ENCODE measurements around the gene DHX16.

Gene DHX16

DNA sequence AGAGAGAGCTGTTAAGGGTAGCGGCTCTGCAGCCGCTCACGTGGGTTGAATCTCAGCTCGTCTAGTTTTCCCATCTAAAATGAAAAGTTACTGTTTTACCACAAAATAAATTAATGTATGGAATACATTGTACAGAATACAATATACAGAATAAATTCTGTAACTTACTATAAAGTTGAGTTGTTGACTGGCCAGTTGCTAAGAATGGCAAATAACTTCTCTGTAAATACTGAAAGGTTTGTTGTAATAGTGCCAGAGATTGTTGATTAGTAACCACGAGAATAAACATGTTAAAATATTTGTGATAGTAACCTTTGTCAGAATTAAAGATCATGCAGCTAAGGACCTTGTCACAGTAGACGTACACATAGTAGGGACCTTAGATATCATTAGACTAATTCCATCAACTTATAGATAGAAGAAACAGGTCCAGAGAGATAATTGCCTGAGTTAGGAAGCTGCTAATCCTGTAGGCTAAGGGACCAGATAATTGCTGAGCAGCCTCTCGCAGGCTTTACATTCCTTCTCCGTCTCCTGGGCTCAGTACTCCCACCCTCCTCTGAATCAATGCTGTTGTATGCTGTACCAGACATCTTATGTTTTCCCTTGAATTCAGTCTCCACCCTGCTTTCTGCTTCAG, 18.5 kb upstream of the DHX16 start:
- DNase-seq (ENCODE audit: low read depth in 2 of 2), result no peak

DNA sequence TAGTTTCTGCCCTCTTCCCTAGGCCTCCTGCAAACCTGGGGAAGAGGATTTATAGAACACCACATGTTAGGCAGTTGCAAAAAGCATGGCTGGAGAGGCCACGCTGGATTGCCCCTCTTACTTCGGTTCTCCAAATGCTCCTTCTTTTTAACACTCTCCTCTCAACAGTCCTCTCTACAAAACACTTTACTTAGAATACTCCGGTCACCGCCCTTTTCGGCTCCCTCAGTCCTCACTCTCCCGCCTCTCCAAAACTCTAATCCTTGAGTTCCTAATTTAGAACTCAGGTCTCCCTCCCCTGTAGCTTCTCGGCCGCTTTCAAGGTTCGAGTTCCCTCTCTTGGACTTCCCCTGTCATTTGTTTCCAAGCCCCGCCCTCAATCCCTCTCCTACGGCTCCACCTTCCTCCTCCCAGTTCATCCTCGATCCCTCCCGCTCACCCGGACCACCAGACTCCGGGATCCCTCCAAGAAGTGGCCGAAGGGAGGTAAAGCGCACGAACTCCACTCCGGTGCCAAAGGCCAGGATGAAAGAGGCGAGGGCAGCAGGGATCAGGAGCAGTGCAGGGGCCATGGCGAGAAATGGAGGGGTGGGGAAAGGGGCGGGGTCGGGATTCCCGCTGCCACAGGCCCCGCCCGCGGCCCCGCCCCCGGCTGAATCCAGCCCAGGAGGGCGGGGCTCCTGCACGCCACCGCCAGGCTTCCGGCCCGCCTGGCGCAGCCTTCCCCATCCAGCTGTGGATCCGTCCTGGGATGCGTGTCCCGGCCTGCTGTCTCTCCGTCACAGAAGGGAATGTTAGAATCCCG, 17.8 kb upstream of the DHX16 start, which contains the start of gene NRM:
NRM (minus strand) TSS at position 582 of the 805 bp plus-strand sequence; CDS start at position 572, 10 bp downstream.
- peak; percentile 64 to 71 for DNase-seq (ENCODE audit: low read depth in 2 of 2)

- no peak for DNase-seq (ENCODE audit: low read depth in 2 of 2)
These were observed 17.2 kb upstream of the DHX16 start for GRCh38 chr6:30689985-30690384.

GRCh38 chr6:30689022-30689865, 16.4 kb upstream of the DHX16 start:
- no peak for DNase-seq (ENCODE audit: low read depth in 2 of 2)

DNA sequence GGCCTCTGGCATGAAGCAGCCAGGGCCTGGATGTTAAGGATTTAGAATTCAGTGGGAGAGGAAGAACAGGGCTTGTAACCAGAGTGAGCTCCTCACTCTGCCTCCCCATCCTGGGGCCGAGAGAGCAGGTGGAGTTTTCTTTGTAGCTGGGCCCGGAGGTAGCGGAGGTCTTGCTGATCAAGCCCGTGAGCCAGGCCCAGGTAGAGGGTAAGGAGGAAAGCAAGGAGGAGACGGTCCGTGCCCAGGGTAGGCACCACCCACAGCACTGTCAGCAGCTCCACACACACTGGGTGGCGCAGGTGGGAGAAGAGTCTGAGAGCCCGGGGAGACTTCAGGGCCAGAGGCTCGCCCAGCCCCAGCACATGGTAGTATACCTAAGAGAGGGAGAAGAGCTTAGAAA, 15.8 kb upstream of the DHX16 start:
- no peak for DNase-seq (ENCODE audit: low read depth in 2 of 2)

DNA sequence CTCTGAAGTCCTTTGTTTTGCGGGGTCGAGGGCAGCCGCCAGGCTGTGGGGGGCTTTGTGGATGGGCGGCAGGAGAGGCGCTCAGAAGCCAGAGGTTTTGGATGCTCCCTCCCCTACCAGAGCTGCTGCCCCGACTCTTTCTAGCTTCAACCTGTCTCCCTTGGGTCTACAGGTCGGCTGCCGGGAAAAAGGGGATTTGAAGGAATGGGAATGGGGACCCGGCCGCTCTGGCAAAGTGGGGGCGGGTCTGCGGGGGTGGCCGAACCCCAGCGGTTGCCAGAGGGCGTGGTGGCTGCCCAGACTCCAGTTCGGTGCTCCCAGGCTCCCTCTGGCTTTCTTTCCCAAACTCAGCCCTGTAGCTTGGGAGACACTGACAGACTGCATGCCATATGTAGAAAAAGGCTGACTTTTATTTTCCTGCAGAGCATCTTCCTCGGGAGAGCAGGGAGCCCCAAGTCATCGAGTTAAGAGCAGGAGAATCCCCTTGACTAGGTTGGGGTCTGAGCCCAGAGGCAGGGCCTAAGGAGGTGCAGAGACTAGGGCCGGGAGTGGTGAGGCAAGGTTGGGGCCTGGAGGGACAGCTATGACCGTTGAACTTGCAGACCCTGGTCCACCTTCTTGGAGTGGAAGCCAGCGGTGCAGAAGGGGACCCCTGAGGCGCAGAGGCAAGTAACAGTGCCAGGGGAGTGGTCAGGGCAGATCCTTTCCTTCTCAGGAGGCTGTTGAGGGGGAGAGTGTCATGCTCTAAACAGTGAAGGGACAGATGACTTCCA, 15.0 kb upstream of the DHX16 start:
- no peak for DNase-seq (ENCODE audit: low read depth in 2 of 2)

DNA sequence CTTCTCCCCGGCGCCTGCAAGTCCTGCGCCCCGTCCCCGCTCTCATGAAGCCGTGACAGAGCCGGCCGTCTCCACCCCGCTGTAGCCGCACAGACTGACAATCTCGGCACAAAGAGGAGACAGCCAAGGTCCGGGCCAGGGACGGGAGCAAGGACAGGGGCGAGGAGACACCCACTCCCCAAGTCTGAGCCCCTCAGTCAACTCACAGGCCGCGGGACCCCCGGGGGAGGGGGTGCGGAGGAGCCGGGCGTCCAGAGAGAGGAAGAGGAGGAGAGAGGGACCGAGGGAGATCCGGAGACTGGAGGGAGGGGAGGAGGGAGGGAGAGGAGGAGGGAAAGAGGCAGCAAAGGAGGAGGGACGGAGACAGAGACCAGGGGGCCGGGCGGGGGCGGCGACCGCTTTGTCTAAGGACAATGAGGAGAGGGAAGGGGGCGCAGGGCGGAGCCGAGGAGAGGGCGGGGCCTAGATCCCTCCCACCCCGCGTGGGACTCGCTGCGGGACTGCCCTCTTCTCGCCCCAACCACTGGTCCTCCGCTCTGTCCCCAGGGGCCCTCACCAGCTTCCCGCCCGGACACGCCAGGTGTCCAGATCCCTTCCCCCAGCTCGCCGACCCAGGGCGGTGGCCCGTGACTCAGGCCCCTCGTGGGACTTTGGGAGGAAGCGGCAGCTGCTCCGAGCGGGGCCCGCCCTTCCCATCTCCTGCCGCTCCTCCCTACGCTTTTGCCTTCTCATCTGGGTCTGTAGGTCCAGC, 14.3 kb upstream of the DHX16 start:
- DNase-seq (ENCODE audit: low read depth in 2 of 2), result peak; percentile 83

GRCh38 chr6:30686009-30686907, 13.5 kb upstream of the DHX16 start, which contains the start of gene PPP1R18:
Gene PPP1R18, minus strand, starts transcription at chr6:30686645. Its CDS starts 627 bp downstream, at chr6:30686018.
- DNase-seq (ENCODE audit: low read depth in 2 of 2), result peak; percentile 81 to 85

DNA sequence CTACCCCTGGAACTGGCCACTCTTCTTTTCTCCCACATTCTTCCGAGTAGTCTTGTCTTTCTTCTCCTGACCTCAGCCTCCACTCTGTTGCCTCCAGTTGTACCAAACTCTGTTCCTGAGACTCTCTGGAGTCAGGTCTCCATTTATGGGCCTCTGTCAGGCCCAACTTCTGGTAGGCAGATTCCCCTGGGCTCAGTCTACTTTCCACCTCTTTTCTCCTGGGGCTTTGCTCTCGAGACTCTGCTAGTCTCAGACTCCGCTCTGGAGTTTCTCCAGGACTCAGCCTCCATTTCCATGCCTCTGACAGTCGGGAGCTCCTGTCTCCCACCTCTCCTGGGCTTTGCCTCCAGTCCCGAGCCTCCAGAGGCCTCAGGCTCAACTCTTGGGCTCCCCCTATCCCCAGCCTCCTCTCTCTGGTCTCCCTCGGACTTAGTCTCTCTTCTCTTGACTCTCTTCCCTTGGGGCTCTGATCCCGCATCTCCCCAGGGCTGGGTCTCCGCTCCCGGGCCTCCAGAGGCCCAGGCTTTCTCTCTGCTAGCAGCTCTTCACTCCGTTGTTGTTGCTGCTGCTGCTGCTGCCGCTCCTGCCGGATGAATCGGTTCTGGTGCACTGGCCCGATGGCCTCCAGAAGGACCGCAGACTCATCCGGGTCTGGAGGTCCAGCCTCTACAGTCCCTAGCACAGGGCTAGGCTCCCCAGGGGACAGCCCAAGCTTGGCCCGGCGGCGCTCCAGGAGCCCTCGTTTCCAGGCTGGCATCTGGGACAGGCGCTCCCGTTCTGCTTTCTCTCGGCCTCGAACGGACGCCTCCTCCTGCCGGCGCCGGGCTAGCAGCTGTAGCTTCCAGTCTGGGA, 12.6 kb upstream of the DHX16 start:
- no peak for DNase-seq (ENCODE audit: low read depth in 2 of 2)

GRCh38 chr6:30684386-30685156, 11.8 kb upstream of the DHX16 start:
- peak in 1 of 2 donors; percentile 50 for DNase-seq (ENCODE audit: low read depth in 2 of 2)

DNA sequence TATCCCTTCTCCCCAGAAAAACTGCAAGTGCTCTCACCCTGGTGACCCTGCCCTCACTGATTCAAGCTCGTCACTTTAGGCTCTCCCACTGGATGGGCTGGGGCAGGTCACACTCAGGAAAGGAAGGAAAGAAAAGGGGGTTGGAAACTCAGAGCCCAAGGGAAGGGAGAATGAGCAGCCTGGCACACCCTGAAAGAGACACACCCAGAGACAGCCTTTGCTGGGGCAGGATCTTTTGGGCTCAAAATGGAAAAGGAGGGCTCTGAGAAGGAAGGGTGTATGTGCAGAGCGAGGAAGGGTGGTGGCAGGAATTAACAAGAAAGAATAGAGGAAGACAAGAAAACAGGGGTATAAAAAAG, 11.2 kb upstream of the DHX16 start:
- no peak for DNase-seq (ENCODE audit: low read depth in 2 of 2)

- DNase-seq (ENCODE audit: low read depth in 2 of 2), result no peak
These were observed 10.6 kb upstream of the DHX16 start for GRCh38 chr6:30683183-30683979.

DNA sequence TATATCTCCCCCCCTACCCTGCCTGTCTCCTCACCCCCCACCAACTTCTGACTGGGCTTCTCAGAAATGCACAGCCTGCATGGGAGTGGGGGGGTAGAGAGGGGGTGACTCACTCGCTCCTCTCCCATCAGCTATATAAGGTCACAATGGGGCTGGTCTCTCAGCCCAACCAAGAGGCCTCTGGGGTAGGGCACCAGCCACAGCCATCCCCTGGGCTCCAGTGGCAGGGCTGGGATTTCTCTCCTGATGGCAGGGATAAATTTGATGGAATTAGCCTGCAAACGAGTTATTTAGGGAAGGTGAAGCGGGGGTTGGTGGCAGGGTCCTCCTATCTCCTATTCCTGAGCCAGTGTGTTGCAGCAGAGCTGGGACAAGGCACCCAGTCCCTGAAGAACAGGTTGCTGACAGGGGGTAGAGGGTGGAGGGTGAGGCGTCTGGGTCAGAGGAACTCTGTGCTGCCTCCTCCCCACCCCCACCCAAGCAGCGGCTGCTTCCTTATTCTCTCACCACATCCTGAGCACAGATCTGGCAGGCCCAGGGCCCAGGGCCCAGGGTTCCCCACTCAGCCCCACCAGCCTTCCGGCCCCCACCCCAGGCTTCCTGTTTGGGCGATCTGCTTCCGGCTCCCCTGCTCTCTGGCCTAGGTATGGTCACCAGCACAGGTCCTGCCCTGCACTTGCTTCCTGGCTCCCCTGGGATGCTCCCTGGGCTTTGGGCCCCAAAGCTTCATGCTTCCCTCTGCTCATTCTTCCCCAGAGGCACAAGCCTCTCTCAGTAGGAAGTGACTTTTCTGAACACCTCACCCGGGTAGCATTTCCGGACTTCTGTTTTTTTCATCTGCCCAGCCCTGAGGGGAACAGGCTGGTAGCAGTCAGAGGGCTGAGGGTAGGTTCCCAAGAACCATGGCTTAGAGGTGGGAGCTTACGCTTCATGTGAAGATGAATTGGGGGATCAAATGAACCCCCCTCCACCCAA, 9.6 kb upstream of the DHX16 start:
- peak; percentile 84 to 86 for DNase-seq (ENCODE audit: low read depth in 2 of 2)

GRCh38 chr6:30681766-30682142, 8.9 kb upstream of the DHX16 start:
- DNase-seq (ENCODE audit: low read depth in 2 of 2), result no peak

- no peak for DNase-seq (ENCODE audit: low read depth in 2 of 2)
These were observed 7.1 kb upstream of the DHX16 start for GRCh38 chr6:30679765-30680535.
